HepG2 (cell line): Measurements from ENCODE around the gene LIME1. TPM values are rescaled to one million over a fixed set of nuclear protein-coding genes. Genes with fewer than 3 reads are reported as not detected.
A peak's percentile ranks its signal among the peaks of the same experiment; 100 is the strongest.

ENCODE experiments used
- CHD4 ChIP-seq: fragments of 200-600 bp; sonication (generic); IDR thresholded peaks from 2 replicates; pipeline ENCODE4 v1.7.0; 2017; ENCODE audit warnings: mild to moderate bottlenecking, low read length, borderline replicate concordance
- CREB1 ChIP-seq, 2 experiments: fragments of 450-650 bp in 1 of 2; IDR thresholded peaks; 2 replicates each; pipeline ENCODE4 v1.6.1; 2016 to 2017; ENCODE audit warnings: control low read depth in 1 of 2, mild to moderate bottlenecking in 1 of 2, missing compliant biosample characterization in 1 of 2, missing genetic modification characterization in 1 of 2
- HNRNPLL ChIP-seq: fragments of 200-400 bp; formaldehyde crosslinking; IDR thresholded peaks from 2 replicates; pipeline ENCODE4 v1.6.1; 2017; ENCODE audit warnings: mild to moderate bottlenecking, low read depth, low read length; ENCODE audit not compliant: poor library complexity, severe bottlenecking
- ZFAT ChIP-seq: sonication (generic); formaldehyde crosslinking; conservative IDR thresholded peaks from 2 replicates; pipeline ENCODE4 v1.8.1; 2023; ENCODE audit warnings: missing genetic modification reagents, inconsistent platforms
- ZKSCAN8 ChIP-seq: IDR thresholded peaks from 2 replicates; pipeline ENCODE4 v1.6.1; 2016; ENCODE audit warnings: borderline replicate concordance, missing genetic modification reagents, missing compliant biosample characterization
- ZNF432 ChIP-seq: sonication (generic); formaldehyde crosslinking; IDR thresholded peaks from 2 replicates; pipeline ENCODE4 v1.5.0; 2020; ENCODE audit warnings: missing genetic modification reagents, mild to moderate bottlenecking, borderline replicate concordance
- polyA plus RNA-seq, 8 experiments: library from polyadenylated mRNA; depleted of rRNA in 3 of 8; stranded (reverse) in 7 of 8; unstranded in 1 of 8; fragments of >200 nt; fragmentation: Illumina TruSeq in 4 of 8; extraction: Trizol in 4 of 8; gene quantifications; 2 replicates each; pipeline versions ENCODE4 v1.2.1 to v1.2.3, GENCODE V29; 2011 to 2016; ENCODE audit warnings: low read depth in 4 of 8, missing spikeins in 1 of 8, mixed read lengths in 1 of 8; ENCODE audit not compliant: insufficient read depth in 1 of 8
- total RNA-seq, 5 experiments: library from RNA; depleted of rRNA; stranded (reverse); fragments of >200 nt; fragmentation: Illumina TruSeq; extraction: Trizol; gene quantifications; 2 replicates each; pipeline ENCODE4 v1.2.3, GENCODE V29; 2016; ENCODE audit warnings: low read depth in 1 of 5
- TF ChIP-seq, protein P1 (sequence below): sonication (generic); formaldehyde crosslinking; IDR thresholded peaks from 2 replicates; pipeline ENCODE4 v1.4.0; 2020; ENCODE audit warnings: missing genetic modification reagents, borderline replicate concordance
- TF ChIP-seq, protein P2 (sequence below): fragments of 450-650 bp; IDR thresholded peaks from 2 replicates; pipeline ENCODE4 v1.6.1; 2017; ENCODE audit warnings: mild to moderate bottlenecking
- TF ChIP-seq, protein P3 (sequence below): sonication (generic); formaldehyde crosslinking; IDR thresholded peaks from 2 replicates; pipeline ENCODE4 v1.4.0; 2020; ENCODE audit warnings: missing genetic modification reagents

Gene LIME1
- total and polyA plus RNA-seq, 2 of the 13 experiments (the other 11 are each of a cell fraction or from before 2014, with no cell fraction given): 13.0 to 61.5 TPM

DNA sequence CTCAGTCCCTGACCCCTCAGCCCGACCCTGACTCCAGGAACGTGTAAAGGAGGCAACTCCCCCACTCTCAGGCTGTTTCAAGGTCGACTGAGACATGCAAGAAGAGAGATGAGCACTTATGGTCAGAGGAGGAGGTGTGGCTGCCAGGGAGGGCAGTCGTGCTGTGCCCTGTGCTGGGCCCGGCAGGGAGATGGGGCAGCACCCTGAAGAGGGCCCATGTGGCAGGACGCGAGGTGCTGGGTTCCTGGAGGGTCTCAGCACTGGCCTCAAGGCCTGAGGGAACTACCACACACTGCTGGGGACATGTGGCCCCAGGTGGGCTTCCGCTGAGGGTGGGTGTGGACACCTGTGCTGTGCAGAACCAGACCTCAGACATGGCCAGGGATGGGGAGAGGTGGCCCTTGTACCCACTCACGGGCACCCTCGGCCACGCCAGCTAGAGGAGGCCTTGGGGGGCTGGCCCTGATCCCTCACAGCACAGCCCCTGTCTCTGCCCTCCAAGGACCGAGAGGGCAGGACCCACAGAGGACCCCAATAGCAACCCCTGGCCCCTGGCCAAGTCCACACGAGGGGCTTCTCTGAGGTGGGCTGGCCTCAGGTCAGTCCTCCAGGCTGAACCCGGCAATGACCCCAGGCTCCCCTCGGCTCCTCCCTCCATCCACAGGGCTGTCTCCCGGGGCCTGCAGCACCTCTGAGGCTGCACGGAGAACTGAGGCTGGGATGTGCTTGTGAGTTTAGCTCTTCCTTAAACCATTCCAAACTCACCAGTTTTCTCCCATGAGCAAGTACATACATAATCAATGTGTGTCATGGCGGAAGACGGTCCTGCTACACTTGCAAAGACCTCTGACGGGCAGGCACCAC is 11.8 kb downstream of the LIME1 start (continued):
- TF ChIP-seq, protein P1, sequence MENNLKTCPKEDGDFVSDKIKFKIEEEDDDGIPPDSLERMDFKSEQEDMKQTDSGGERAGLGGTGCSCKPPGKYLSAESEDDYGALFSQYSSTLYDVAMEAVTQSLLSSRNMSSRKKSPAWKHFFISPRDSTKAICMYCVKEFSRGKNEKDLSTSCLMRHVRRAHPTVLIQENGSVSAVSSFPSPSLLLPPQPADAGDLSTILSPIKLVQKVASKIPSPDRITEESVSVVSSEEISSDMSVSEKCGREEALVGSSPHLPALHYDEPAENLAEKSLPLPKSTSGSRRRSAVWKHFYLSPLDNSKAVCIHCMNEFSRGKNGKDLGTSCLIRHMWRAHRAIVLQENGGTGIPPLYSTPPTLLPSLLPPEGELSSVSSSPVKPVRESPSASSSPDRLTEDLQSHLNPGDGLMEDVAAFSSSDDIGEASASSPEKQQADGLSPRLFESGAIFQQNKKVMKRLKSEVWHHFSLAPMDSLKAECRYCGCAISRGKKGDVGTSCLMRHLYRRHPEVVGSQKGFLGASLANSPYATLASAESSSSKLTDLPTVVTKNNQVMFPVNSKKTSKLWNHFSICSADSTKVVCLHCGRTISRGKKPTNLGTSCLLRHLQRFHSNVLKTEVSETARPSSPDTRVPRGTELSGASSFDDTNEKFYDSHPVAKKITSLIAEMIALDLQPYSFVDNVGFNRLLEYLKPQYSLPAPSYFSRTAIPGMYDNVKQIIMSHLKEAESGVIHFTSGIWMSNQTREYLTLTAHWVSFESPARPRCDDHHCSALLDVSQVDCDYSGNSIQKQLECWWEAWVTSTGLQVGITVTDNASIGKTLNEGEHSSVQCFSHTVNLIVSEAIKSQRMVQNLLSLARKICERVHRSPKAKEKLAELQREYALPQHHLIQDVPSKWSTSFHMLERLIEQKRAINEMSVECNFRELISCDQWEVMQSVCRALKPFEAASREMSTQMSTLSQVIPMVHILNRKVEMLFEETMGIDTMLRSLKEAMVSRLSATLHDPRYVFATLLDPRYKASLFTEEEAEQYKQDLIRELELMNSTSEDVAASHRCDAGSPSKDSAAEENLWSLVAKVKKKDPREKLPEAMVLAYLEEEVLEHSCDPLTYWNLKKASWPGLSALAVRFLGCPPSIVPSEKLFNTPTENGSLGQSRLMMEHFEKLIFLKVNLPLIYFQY (CRISPR knock-in tag): no peak
- peak; percentile 23 for TF ChIP-seq HNRNPLL
- no peak for TF ChIP-seq ZNF432 (CRISPR knock-in tag)
- TF ChIP-seq, protein P2, sequence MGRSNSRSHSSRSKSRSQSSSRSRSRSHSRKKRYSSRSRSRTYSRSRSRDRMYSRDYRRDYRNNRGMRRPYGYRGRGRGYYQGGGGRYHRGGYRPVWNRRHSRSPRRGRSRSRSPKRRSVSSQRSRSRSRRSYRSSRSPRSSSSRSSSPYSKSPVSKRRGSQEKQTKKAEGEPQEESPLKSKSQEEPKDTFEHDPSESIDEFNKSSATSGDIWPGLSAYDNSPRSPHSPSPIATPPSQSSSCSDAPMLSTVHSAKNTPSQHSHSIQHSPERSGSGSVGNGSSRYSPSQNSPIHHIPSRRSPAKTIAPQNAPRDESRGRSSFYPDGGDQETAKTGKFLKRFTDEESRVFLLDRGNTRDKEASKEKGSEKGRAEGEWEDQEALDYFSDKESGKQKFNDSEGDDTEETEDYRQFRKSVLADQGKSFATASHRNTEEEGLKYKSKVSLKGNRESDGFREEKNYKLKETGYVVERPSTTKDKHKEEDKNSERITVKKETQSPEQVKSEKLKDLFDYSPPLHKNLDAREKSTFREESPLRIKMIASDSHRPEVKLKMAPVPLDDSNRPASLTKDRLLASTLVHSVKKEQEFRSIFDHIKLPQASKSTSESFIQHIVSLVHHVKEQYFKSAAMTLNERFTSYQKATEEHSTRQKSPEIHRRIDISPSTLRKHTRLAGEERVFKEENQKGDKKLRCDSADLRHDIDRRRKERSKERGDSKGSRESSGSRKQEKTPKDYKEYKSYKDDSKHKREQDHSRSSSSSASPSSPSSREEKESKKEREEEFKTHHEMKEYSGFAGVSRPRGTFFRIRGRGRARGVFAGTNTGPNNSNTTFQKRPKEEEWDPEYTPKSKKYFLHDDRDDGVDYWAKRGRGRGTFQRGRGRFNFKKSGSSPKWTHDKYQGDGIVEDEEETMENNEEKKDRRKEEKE: no peak
- no peak for TF ChIP-seq ZKSCAN8
- no peak for TF ChIP-seq CHD4
- no peak for TF ChIP-seq CREB1 (IDR thresholded peaks at IDR 0.05)
- no peak for TF ChIP-seq CREB1 (CRISPR knock-in tag; IDR thresholded peaks at IDR 0.05)
- TF ChIP-seq, protein P3, sequence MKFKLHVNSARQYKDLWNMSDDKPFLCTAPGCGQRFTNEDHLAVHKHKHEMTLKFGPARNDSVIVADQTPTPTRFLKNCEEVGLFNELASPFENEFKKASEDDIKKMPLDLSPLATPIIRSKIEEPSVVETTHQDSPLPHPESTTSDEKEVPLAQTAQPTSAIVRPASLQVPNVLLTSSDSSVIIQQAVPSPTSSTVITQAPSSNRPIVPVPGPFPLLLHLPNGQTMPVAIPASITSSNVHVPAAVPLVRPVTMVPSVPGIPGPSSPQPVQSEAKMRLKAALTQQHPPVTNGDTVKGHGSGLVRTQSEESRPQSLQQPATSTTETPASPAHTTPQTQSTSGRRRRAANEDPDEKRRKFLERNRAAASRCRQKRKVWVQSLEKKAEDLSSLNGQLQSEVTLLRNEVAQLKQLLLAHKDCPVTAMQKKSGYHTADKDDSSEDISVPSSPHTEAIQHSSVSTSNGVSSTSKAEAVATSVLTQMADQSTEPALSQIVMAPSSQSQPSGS (CRISPR knock-in tag): no peak
- TF ChIP-seq ZFAT (CRISPR knock-in tag): no peak
